B cell (primary cell): ENCODE results near the gene NAPA.

Experiments used
- CTCF ChIP-seq: fragments of 200-600 bp; IDR thresholded peaks from one replicate; pipeline ENCODE4 v1.8.0; 2022; ENCODE audit warnings: antibody characterized with exemption, mild to moderate bottlenecking
- EZH2 ChIP-seq: IDR thresholded peaks from 2 replicates; pipeline ENCODE4 v1.6.1; 2012; ENCODE audit warnings: borderline replicate concordance, low read depth, mild to moderate bottlenecking, moderate library complexity, low read length; ENCODE audit not compliant: insufficient read depth, poor library complexity, severe bottlenecking

- TF ChIP-seq CTCF (no peak), EZH2 (no peak)
These were observed 5.6 kb downstream of the NAPA start for GRCh38 chr19:47509170-47509847.
